CD8-positive, alpha-beta memory T cell (primary cell): ENCODE data around the gene MACROD2. TPM values are rescaled to one million over a fixed set of nuclear protein-coding genes. Genes with fewer than 3 reads are reported as not detected.

ENCODE experiments used
- CTCF ChIA-PET: fragments of 350-600 bp; sonication (Branson Sonifier 250); formaldehyde crosslinking; loops from one replicate; lab custom pipeline; 2021; ENCODE audit warnings: antibody characterized with exemption; lab: Charles Lee
- POLR2A ChIA-PET: fragments of 350-600 bp; sonication (Branson Sonifier 250); formaldehyde crosslinking; loops from one replicate; lab custom pipeline; 2021; ENCODE audit warnings: antibody characterized with exemption; lab: Charles Lee
- DNase-seq, 5 donors: peaks; one replicate each; pipeline versions ENCODE4 v3.0.0 to v3.0.0-alpha.2; 2020 to 2022; ENCODE audit warnings: mixed read lengths in 1 of 5
- H3K27ac ChIP-seq: one replicate; pipeline ENCODE4 v1.7.0; 2013; ENCODE audit warnings: low read depth, mild to moderate bottlenecking, low read length, moderate library complexity
- H3K27me3 ChIP-seq: 2 replicates; pipeline ENCODE4 v1.7.0; 2013; ENCODE audit warnings: low read length, mild to moderate bottlenecking; ENCODE audit not compliant: insufficient read depth, poor library complexity, severe bottlenecking
- H3K36me3 ChIP-seq: 2 replicates; pipeline ENCODE4 v1.7.0; 2013; ENCODE audit warnings: mild to moderate bottlenecking, low read length, moderate library complexity; ENCODE audit not compliant: insufficient read depth
- H3K4me1 ChIP-seq: 2 replicates; pipeline ENCODE4 v1.7.0; 2013; ENCODE audit warnings: mild to moderate bottlenecking, low read length, moderate library complexity; ENCODE audit not compliant: insufficient read depth
- H3K4me3 ChIP-seq: 2 replicates; pipeline ENCODE4 v1.7.0; 2013; ENCODE audit warnings: mild to moderate bottlenecking, low read length
- H3K9me3 ChIP-seq: 2 replicates; pipeline ENCODE4 v1.7.0; 2013; ENCODE audit warnings: mild to moderate bottlenecking, low read length
- H3K27ac Mint-ChIP-seq, 8 donors: one replicate each; pipeline ENCODE4 v1.8.0; 2020 to 2021; ENCODE audit warnings: mixed read lengths in 8 of 8, mild to moderate bottlenecking in 6 of 8, inconsistent platforms in 3 of 8, moderate library complexity in 3 of 8
- H3K27me3 Mint-ChIP-seq, 2 donors: one replicate each; pipeline ENCODE4 v1.8.0; 2020 to 2021; ENCODE audit warnings: mixed read lengths in 2 of 2, mild to moderate bottlenecking in 1 of 2, moderate library complexity in 1 of 2
- H3K36me3 Mint-ChIP-seq, 3 donors: one replicate each; pipeline ENCODE4 v1.8.0; 2020 to 2021; ENCODE audit warnings: mixed read lengths in 3 of 3, inconsistent platforms in 1 of 3, mild to moderate bottlenecking in 1 of 3
- H3K4me1 Mint-ChIP-seq, 3 donors: one replicate each; pipeline ENCODE4 v1.8.0; 2020 to 2021; ENCODE audit warnings: mixed read lengths in 3 of 3, inconsistent platforms in 1 of 3, mild to moderate bottlenecking in 1 of 3
- H3K4me3 Mint-ChIP-seq, 7 donors: one replicate each; pipeline ENCODE4 v1.8.0; 2020 to 2021; ENCODE audit warnings: mixed read lengths in 7 of 7, mild to moderate bottlenecking in 6 of 7, moderate library complexity in 4 of 7, inconsistent platforms in 2 of 7
- H3K9me3 Mint-ChIP-seq, 5 donors: one replicate each; pipeline ENCODE4 v1.8.0; 2020 to 2022; ENCODE audit warnings: mixed read lengths in 5 of 5, mild to moderate bottlenecking in 3 of 5, moderate library complexity in 2 of 5, inconsistent platforms in 1 of 5
- polyA plus RNA-seq: library from polyadenylated mRNA; unstranded; fragments of 300-500 nt; fragmentation: Illumina TruSeq; gene quantifications from one replicate; pipeline ENCODE4 v1.2.3, GENCODE V29; 2021
- total RNA-seq, 2 experiments: library from RNA; stranded (reverse); gene quantifications; one replicate each; pipeline ENCODE4 v1.2.3, GENCODE V29; 2021

Gene MACROD2
- total and polyA plus RNA-seq, 3 experiments from 2014 or later = not detected

DNA sequence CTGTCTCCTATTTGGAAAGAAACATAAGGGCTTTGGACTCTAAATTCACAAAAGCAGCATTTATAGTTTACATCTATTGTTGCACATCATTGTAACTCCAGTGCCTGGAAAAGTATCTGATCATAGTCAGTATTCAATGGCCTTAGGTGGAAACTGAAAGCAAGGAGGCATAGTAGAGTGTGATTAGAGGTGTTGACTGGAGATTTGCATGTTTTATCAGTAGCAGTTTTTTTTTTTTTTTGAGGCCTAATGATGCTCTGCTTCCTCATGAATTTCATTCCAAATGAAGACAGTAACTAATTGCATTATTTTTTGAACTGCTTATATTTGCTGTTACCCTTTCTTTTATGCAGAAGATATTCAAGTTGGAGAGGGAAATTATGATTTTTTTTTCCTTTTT, 555.3 kb downstream of the MACROD2 start:
- H3K9me3 ChIP-seq = peaks cover 5% of the 10 kb centered on the region
- ChIA-PET POLR2A (no interaction called here), CTCF (no interaction called here)
- no peak for DNase-seq
- H3K27ac ChIP-seq = no peak overlapping the region
- no peaks in the 10 kb centered on the region for H3K4me1 Mint-ChIP-seq
- H3K4me3 ChIP-seq = no peak overlapping the region
- H3K9me3 Mint-ChIP-seq = peaks cover 0 to 11% (median 8%) of the 10 kb centered on the region in 5 donors
- no peaks in the 10 kb centered on the region for H3K4me1 ChIP-seq
- H3K27me3 Mint-ChIP-seq = no peaks in the 10 kb centered on the region
- no peaks in the 10 kb centered on the region for H3K27me3 ChIP-seq
- no peak overlapping the region for H3K27ac Mint-ChIP-seq
- H3K36me3 ChIP-seq = no peaks in the 10 kb centered on the region
- H3K36me3 Mint-ChIP-seq = no peaks in the 10 kb centered on the region
- no peak overlapping the region for H3K4me3 Mint-ChIP-seq

DNA sequence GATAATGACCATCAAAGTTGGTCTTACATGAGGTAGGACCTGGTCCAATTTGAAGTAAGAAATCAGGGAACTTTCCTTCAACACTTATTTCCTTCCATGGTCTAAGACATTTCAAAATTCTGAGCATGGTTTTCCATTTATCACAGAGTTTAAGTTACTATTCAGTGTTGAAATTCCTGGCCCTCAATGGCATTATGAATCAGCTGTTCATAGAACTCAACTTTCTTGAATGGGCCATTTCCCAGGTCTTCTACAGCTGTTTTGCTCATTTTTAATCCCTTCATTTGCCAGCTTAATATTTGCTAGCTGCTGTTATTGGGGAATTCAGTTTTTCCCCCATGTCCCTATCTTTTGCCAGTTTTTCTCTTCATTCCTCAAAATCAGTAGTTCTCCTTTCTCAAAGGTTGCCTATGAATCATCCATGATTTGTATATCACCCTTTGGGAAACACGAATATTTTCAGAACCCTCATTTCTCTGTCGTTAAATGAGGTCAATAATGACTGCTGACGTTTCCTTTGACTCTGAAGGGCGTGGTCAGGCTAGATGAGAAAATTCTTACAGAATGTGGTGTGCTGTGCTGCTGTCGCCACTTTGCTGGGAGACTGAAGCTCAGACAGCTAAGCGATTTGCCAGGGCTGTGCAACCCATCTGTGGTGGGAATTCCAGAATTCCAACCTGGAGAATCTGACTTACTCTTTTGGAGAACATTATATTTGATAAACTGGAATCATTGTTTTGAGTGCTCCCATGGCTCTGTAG, 558.6 kb downstream of the MACROD2 start:
- no peak for DNase-seq
- H3K4me3 Mint-ChIP-seq = no peak overlapping the region
- Histone ChIP-seq H3K4me1 (no peaks in the 10 kb centered on the region), H3K27ac (no peak overlapping the region), H3K4me3 (no peak overlapping the region), H3K36me3 (no peaks in the 10 kb centered on the region), H3K9me3 (no peaks in the 10 kb centered on the region), H3K27me3 (no peaks in the 10 kb centered on the region)
- H3K9me3 Mint-ChIP-seq = peaks cover 0 to 25% (median 7%) of the 10 kb centered on the region in 5 donors
- H3K4me1 Mint-ChIP-seq = no peaks in the 10 kb centered on the region
- H3K36me3 Mint-ChIP-seq = no peaks in the 10 kb centered on the region
- ChIA-PET CTCF (no interaction called here), POLR2A (no interaction called here)
- H3K27me3 Mint-ChIP-seq = no peaks in the 10 kb centered on the region
- H3K27ac Mint-ChIP-seq = no peak overlapping the region

DNA sequence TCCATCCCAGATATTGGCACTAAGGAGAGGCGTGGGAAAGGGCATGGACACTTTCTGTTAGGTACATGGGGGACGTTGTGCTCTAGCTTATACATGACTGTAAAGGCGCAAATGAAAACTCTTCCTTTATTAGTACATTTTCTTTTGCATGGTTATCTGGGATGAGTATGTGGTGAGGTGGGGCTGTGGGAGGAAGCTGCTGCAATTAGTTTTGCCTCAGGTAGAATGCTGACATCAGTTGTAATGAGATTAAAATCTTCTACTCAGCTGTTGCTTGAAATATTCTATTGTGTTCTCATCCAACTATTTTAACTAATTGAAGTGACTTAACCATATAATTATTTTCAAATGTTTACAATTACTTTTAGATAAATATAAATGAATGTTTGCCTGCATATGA, 560.4 kb downstream of the MACROD2 start:
- H3K4me3 Mint-ChIP-seq = no peak overlapping the region
- Histone ChIP-seq H3K9me3 (no peaks in the 10 kb centered on the region), H3K27me3 (no peaks in the 10 kb centered on the region), H3K4me3 (no peak overlapping the region), H3K36me3 (no peaks in the 10 kb centered on the region), H3K4me1 (no peaks in the 10 kb centered on the region), H3K27ac (no peak overlapping the region)
- H3K4me1 Mint-ChIP-seq = no peaks in the 10 kb centered on the region
- ChIA-PET POLR2A (no interaction called here), CTCF (no interaction called here)
- no peak for DNase-seq
- H3K27me3 Mint-ChIP-seq = no peaks in the 10 kb centered on the region
- peaks cover 0 to 20% (median 4%) of the 10 kb centered on the region in 5 donors for H3K9me3 Mint-ChIP-seq
- H3K27ac Mint-ChIP-seq = no peak overlapping the region
- H3K36me3 Mint-ChIP-seq = no peaks in the 10 kb centered on the region

- Histone ChIP-seq H3K9me3 (no peaks in the 10 kb centered on the region), H3K36me3 (no peaks in the 10 kb centered on the region), H3K4me3 (no peak overlapping the region), H3K27me3 (no peaks in the 10 kb centered on the region), H3K27ac (no peak overlapping the region), H3K4me1 (no peaks in the 10 kb centered on the region)
- Mint-ChIP-seq H3K4me3 (no peak overlapping the region), H3K36me3 (no peaks in the 10 kb centered on the region), H3K4me1 (no peaks in the 10 kb centered on the region), H3K27me3 (no peaks in the 10 kb centered on the region), H3K27ac (no peak overlapping the region), H3K9me3 (peaks cover 0 to 20% (median 4%) of the 10 kb centered on the region in 5 donors)
- POLR2A ChIA-PET = no interaction called here
- no peak for DNase-seq
- CTCF ChIA-PET = no interaction called here
These were observed 560.9 kb downstream of the MACROD2 start for GRCh38 chr20:14556206-14556605.

- H3K36me3 Mint-ChIP-seq = no peaks in the 10 kb centered on the region
- H3K9me3 Mint-ChIP-seq = peaks cover 0 to 20% (median 9%) of the 10 kb centered on the region in 5 donors
- Histone ChIP-seq H3K27ac (no peak overlapping the region), H3K36me3 (no peaks in the 10 kb centered on the region), H3K27me3 (no peaks in the 10 kb centered on the region), H3K9me3 (no peaks in the 10 kb centered on the region), H3K4me3 (no peak overlapping the region), H3K4me1 (no peaks in the 10 kb centered on the region)
- H3K27me3 Mint-ChIP-seq = no peaks in the 10 kb centered on the region
- CTCF ChIA-PET = no interaction called here
- H3K4me3 Mint-ChIP-seq = no peak overlapping the region
- no peaks in the 10 kb centered on the region for H3K4me1 Mint-ChIP-seq
- POLR2A ChIA-PET = no interaction called here
- no peak overlapping the region for H3K27ac Mint-ChIP-seq
- no peak for DNase-seq
These were observed 564.3 kb downstream of the MACROD2 start for GRCh38 chr20:14559612-14560011.

DNA sequence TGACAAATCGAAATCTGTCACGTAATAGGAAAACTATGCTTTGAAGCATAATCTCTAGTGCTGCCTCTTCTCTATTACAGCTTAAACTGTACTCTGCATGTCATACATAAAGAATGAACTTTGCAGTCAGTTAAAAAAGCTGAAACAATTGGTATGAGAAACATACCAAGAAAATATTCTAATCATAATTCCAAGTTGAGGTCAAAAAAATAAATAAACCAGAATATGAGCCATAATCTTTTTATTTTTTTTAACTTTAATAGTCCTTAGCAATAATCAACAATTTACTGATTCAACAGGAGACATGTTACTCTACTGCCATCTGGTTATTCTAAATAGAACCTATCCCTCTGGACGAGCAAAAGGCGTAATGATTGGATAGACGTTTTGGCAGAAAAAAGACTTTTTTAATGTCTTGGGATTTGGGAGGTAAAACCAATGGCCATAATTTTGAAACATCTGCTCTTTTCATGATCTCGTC, 566.5 kb downstream of the MACROD2 start:
- Histone ChIP-seq H3K27ac (no peak overlapping the region), H3K4me1 (no peaks in the 10 kb centered on the region), H3K36me3 (no peaks in the 10 kb centered on the region), H3K27me3 (no peaks in the 10 kb centered on the region), H3K9me3 (no peaks in the 10 kb centered on the region), H3K4me3 (no peak overlapping the region)
- DNase-seq = no peak
- Mint-ChIP-seq H3K27ac (no peak overlapping the region), H3K36me3 (no peaks in the 10 kb centered on the region), H3K27me3 (no peaks in the 10 kb centered on the region), H3K4me3 (no peak overlapping the region), H3K9me3 (peaks cover 4 to 19% (median 9%) of the 10 kb centered on the region in 5 donors), H3K4me1 (no peaks in the 10 kb centered on the region)
- CTCF ChIA-PET = no interaction called here
- POLR2A ChIA-PET = no interaction called here

- Mint-ChIP-seq H3K4me3 (no peak overlapping the region), H3K9me3 (peaks cover 6 to 14% (median 9%) of the 10 kb centered on the region in 5 donors), H3K4me1 (no peaks in the 10 kb centered on the region), H3K27me3 (no peaks in the 10 kb centered on the region), H3K27ac (no peak overlapping the region), H3K36me3 (no peaks in the 10 kb centered on the region)
- no peaks in the 10 kb centered on the region for H3K27me3 ChIP-seq
- H3K4me1 ChIP-seq = no peaks in the 10 kb centered on the region
- H3K36me3 ChIP-seq = no peaks in the 10 kb centered on the region
- H3K9me3 ChIP-seq = no peaks in the 10 kb centered on the region
- no peak overlapping the region for H3K27ac ChIP-seq
- ChIA-PET POLR2A (no interaction called here), CTCF (no interaction called here)
- H3K4me3 ChIP-seq = no peak overlapping the region
- no peak for DNase-seq
These were observed 567.7 kb downstream of the MACROD2 start for GRCh38 chr20:14562981-14563380.

DNA sequence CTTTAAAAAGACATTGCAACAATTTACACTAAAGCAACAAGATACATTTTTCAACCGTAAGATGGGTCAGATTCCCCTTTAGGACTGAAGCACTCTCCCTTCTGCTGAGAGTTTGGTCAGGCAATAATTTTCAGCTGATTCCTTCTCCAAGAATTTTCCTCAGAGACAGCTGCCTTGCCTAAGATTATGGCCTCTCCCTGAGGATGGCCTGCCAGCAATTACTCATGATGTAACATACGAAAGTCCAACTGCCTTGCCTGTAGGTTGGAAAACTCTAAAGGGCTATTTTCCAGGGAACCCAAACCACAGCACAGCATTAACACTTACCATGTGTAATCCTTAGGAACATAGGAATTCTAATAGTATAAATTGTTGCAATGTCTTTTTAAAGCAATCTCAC, 571.2 kb downstream of the MACROD2 start:
- POLR2A ChIA-PET = no interaction called here
- Mint-ChIP-seq H3K4me1 (no peaks in the 10 kb centered on the region), H3K4me3 (no peak overlapping the region)

More for the DNA sequence above, 571.2 kb downstream of the MACROD2 start:
- CTCF ChIA-PET = no interaction called here
- no peaks in the 10 kb centered on the region for H3K9me3 ChIP-seq
- no peak for DNase-seq
- Mint-ChIP-seq H3K9me3 (peaks cover 3 to 29% (median 10%) of the 10 kb centered on the region in 5 donors), H3K36me3 (no peaks in the 10 kb centered on the region), H3K27me3 (no peaks in the 10 kb centered on the region), H3K27ac (no peak overlapping the region)
- H3K27ac ChIP-seq = no peak overlapping the region
- no peak overlapping the region for H3K4me3 ChIP-seq
- H3K27me3 ChIP-seq = no peaks in the 10 kb centered on the region
- no peaks in the 10 kb centered on the region for H3K4me1 ChIP-seq
- no peaks in the 10 kb centered on the region for H3K36me3 ChIP-seq
